Endothelial cell of umbilical vein (primary cell): Measurements from ENCODE around the gene DAGLB.

Source experiments
- POLR2A ChIP-seq: IDR thresholded peaks from 2 replicates; pipeline ENCODE4 v1.6.1; 2012; ENCODE audit warnings: low read depth, mild to moderate bottlenecking, control low read depth, low read length
- POLR2AphosphoS5 ChIP-seq: IDR thresholded peaks from 2 replicates; pipeline ENCODE4 v1.6.1; 2012; ENCODE audit warnings: low read depth, mild to moderate bottlenecking, control low read depth, low read length, moderate library complexity; ENCODE audit not compliant: insufficient read depth

GRCh38 chr7:6487184-6487545 lies 39.4 kb upstream of the DAGLB start:
- no peak for TF ChIP-seq POLR2A
- TF ChIP-seq POLR2AphosphoS5: no peak
